Measurements from ENCODE around the gene KLHL21. TPM values are rescaled to one million over a fixed set of nuclear protein-coding genes. Genes with fewer than 3 reads are reported as not detected.

KLHL21 gene
- total RNA-seq, 1 donor from 2014 or later = 9.2 TPM

- DNase-seq = no peak
- Mint-ChIP-seq H3K27ac (ENCODE audit: unreplicated experiment) (no peak overlapping the region), H3K9me3 (ENCODE audit: unreplicated experiment) (peaks cover 2% of the 10 kb centered on the region), H3K4me1 (ENCODE audit: low read depth, unreplicated experiment) (peaks cover 20% of the 10 kb centered on the region), H3K36me3 (ENCODE audit: unreplicated experiment) (no peaks in the 10 kb centered on the region), H3K27me3 (ENCODE audit: unreplicated experiment) (peaks cover 2% of the 10 kb centered on the region), H3K4me3 (ENCODE audit: unreplicated experiment) (no peak overlapping the region)
- TF ChIP-seq CTCF (IDR thresholded peaks at IDR 0.05; ENCODE audit: partially characterized antibody, unreplicated experiment) = no peak
Measured at GRCh38 chr1:6581561-6582305, 20.9 kb downstream of the KLHL21 start.

- H3K4me3 Mint-ChIP-seq (ENCODE audit: unreplicated experiment) = peak overlapping the region; percentile 92
- TF ChIP-seq CTCF (IDR thresholded peaks at IDR 0.05; ENCODE audit: partially characterized antibody, unreplicated experiment) = no peak
- H3K36me3 Mint-ChIP-seq (ENCODE audit: unreplicated experiment) = no peaks in the 10 kb centered on the region
- H3K9me3 Mint-ChIP-seq (ENCODE audit: unreplicated experiment) = peaks cover 2% of the 10 kb centered on the region
- H3K27me3 Mint-ChIP-seq (ENCODE audit: unreplicated experiment) = peaks cover 2% of the 10 kb centered on the region
- H3K4me1 Mint-ChIP-seq (ENCODE audit: low read depth, unreplicated experiment) = peaks cover 20% of the 10 kb centered on the region
- DNase-seq = no peak
- H3K27ac Mint-ChIP-seq (ENCODE audit: unreplicated experiment) = no peak overlapping the region
Measured at GRCh38 chr1:6580593-6581409, 21.9 kb downstream of the KLHL21 start.

GRCh38 chr1:6580119-6580592 lies 22.5 kb downstream of the KLHL21 start:
- no peak for TF ChIP-seq CTCF (IDR thresholded peaks at IDR 0.05; ENCODE audit: partially characterized antibody, unreplicated experiment)
- H3K36me3 Mint-ChIP-seq (ENCODE audit: unreplicated experiment) = no peaks in the 10 kb centered on the region
- peak overlapping the region; percentile 84 for H3K27ac Mint-ChIP-seq (ENCODE audit: unreplicated experiment)
- H3K9me3 Mint-ChIP-seq (ENCODE audit: unreplicated experiment) = peaks cover 2% of the 10 kb centered on the region
- DNase-seq = no peak
- peaks cover 2% of the 10 kb centered on the region for H3K27me3 Mint-ChIP-seq (ENCODE audit: unreplicated experiment)
- peak overlapping the region; percentile 92 for H3K4me3 Mint-ChIP-seq (ENCODE audit: unreplicated experiment)
- H3K4me1 Mint-ChIP-seq (ENCODE audit: low read depth, unreplicated experiment) = peaks cover 20% of the 10 kb centered on the region

GRCh38 chr1:6579374-6580118 lies 23.1 kb downstream of the KLHL21 start, which contains the start of gene ZBTB48:
ZBTB48 (plus strand) TSS chr1:6579994; CDS start chr1:6580610, 616 bp downstream.
- H3K9me3 Mint-ChIP-seq (ENCODE audit: unreplicated experiment) = no peaks in the 10 kb centered on the region
- DNase-seq = peak; percentile 99
- TF ChIP-seq CTCF (IDR thresholded peaks at IDR 0.05; ENCODE audit: partially characterized antibody, unreplicated experiment) = no peak
- peak within 1 kb of the TSS; percentile 92 for H3K4me3 Mint-ChIP-seq (ENCODE audit: unreplicated experiment)
- peak within 1 kb of the TSS; percentile 84 for H3K27ac Mint-ChIP-seq (ENCODE audit: unreplicated experiment)
- H3K4me1 Mint-ChIP-seq (ENCODE audit: low read depth, unreplicated experiment) = peaks cover 15% of the 10 kb centered on the region
- no peaks in the 10 kb centered on the region for H3K27me3 Mint-ChIP-seq (ENCODE audit: unreplicated experiment)
- no peaks in the 10 kb centered on the region for H3K36me3 Mint-ChIP-seq (ENCODE audit: unreplicated experiment)

Data from glutamatergic neuron (in vitro differentiated cells).